Measurements from ENCODE around the gene CCL28.

The CCL28 gene, protein sequence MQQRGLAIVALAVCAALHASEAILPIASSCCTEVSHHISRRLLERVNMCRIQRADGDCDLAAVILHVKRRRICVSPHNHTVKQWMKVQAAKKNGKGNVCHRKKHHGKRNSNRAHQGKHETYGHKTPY

DNA sequence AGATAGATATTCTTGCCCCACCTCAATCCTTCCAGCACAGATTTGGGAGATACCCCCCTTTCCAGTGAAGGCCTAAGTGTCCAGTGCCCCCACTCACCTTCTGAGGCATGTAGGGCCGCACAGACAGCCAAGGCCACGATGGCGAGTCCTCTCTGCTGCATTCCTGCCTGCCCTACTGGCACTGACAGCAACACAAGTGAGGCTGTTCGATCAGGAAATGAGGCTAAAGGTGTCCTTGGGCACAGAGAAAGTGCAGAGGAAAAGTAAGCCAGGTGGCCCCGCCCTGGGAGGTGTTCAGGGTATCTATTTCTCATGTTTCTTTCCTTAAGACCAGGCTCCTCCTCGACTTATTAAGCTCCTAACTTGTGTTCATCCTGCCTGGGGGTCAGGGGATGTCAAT, at the start of gene CCL28:
Gene CCL28 (minus strand): TSS at position 236 of the 400 bp plus-strand sequence. CDS start 75 bp downstream, at position 161.
- TF ChIP-seq, protein P1, sequence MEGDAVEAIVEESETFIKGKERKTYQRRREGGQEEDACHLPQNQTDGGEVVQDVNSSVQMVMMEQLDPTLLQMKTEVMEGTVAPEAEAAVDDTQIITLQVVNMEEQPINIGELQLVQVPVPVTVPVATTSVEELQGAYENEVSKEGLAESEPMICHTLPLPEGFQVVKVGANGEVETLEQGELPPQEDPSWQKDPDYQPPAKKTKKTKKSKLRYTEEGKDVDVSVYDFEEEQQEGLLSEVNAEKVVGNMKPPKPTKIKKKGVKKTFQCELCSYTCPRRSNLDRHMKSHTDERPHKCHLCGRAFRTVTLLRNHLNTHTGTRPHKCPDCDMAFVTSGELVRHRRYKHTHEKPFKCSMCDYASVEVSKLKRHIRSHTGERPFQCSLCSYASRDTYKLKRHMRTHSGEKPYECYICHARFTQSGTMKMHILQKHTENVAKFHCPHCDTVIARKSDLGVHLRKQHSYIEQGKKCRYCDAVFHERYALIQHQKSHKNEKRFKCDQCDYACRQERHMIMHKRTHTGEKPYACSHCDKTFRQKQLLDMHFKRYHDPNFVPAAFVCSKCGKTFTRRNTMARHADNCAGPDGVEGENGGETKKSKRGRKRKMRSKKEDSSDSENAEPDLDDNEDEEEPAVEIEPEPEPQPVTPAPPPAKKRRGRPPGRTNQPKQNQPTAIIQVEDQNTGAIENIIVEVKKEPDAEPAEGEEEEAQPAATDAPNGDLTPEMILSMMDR (IDR thresholded peaks at IDR 0.05): no peak

DNA sequence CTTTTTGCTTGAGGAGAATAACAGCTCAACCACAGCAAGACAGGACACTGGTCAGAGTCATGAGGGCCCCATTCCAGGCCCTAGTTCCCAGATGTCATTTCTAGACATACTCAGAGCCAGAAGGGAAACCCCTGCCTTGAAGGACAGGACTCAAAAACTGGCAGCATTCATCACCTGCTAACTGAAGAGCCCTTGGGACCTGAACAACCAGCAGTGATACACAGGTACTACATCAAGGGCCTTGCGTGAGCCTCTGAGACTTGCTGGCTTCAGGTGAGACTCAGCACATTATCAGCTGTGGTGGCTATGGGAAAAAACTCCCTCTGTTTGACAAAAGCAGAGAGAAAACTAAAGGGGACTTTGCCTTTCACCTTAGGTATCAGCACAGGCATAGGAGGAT, 48.9 kb upstream of the CCL28 start:
- TF ChIP-seq, protein P1 (IDR thresholded peaks at IDR 0.05): no peak

DNA sequence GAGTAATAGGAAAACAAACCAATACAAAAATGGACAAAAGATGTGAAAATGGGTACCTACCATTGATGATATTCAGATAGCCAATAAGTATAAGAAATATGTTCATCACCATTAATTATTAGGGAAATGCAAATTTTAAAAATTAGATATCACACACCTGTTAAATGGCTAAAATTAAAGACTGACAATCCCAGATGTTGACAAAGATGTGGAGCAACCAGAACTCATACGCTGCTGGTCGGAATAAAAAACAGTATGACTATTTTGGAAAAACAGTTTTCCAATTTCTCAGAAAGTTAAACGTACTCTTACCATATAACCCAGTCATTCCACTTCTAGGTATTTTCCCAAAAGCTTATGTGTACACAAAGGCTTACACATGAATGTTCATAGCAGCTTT, 44.4 kb upstream of the CCL28 start:
- TF ChIP-seq, protein P1 (IDR thresholded peaks at IDR 0.05): no peak

DNA sequence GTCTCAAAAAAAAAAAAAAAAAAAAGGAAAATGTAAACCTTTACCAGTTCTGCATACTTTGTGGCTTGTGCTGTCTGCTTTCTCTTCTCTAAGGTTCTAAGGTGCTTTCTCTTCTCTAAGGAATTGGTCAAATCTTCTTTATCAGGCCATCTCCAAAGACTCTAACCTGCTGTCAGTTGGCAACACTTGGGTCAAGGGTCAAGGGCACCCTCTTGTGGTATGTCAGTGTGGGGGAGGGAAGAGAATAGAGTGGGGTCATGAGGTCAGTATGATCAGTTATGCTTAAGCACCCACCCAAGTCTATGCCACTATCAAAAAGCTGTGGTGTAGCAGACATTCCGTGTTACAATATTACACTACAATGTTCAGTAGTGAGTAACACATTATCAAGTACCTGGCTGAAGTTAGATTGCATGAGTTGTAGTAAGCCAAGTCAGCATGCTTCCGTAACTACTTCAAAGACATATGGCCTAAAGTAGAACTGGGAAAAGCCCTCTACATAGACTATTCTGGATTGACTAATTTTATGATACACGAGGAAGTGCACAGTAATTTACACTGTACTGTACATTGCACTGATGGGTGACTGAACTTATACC, 25.0 kb upstream of the CCL28 start:
- TF ChIP-seq, protein P1 (IDR thresholded peaks at IDR 0.05): no peak

DNA sequence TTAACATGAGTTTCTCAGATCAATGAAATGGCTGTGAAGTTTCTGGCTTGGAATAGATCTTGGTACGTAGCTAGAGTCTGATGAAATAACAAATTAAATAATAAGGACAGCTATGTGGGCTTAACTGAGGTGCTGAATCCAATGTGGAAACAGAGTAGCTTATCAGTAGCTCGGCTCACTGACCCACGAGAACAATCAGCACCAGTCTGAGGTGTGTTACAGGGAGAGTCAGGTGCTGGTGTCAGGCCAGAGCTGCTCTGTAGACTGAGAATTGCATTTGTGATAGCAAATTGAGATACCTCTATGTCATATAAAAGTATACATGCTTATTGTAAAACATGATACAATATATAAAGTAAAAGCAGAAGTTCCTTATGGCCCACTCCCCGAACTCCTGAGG, 21.2 kb upstream of the CCL28 start:
- TF ChIP-seq, protein P1 (IDR thresholded peaks at IDR 0.05): no peak

DNA sequence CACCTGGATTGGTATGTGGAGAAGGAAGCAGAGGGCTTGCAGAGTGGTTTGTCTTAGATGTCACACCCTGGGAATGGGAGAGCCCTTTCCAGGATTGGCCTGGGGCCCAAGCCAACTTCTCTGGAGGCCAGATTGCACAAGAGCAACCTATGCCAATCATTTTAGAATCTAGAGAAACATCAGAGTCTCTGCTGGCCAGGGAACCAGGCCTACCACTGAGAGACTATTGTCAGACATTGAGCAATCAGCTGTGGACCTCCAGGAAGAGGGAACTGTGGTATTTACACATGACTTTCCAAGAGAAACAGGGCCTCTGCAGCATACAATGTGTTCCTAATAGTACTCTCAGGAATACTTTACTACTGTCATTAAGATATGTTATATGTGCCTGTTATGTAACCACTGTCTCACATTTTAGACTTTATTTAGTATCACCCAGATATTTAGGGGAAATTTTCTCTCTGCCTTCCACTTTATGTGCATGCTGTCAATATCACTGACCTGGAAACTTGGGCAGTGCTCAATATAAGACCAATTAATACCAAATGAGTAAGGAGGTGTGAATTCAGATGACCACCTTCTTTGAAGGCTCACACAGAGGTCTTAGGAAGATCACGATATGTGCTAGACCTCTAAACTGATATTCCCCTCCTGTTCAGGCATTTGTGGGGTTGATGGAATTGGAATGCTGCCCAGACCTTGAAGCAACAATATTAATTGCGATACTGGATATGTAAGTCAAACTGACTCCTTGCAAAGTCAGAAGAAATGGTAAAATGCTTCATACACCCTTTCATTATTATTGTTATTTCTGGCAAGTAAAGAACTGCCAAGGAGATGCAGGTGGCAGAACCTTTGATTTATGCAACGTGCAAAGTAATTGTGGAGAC, 20.5 kb upstream of the CCL28 start:
- TF ChIP-seq, protein P1 (IDR thresholded peaks at IDR 0.05): no peak

DNA sequence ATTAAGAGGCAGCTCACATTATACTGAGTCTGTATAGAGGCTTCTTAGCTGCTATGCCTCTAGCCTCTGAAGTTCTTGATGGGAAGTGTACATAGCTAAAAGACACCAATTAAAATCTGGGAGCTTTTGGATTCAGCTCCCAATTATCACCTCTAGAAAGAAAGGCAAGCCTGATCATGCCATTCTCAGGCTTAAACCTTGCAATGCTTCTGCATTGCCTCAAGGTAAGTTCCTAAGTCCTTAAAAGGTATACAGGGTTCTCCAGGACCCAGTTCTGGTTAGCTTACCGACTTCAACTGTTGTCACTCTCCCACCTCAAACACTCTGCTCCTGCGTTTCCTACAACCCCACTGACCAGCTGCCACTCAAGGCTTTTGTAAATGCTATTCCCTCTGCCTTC, 17.5 kb upstream of the CCL28 start:
- TF ChIP-seq, protein P1 (IDR thresholded peaks at IDR 0.05): no peak

All from LNCAP (cell line).